NK-92 (cell line): Measurements from ENCODE around the gene ACSS3.

ENCODE experiments used
- DNase-seq: peaks from one replicate; lab custom pipeline; 2025; ENCODE audit not compliant: unreplicated experiment; lab: John Stamatoyannopoulos, UW

The ACSS3 gene

GRCh38 chr12:81221681-81222080 is 143.8 kb downstream of the ACSS3 start:
- no peak for DNase-seq

DNA sequence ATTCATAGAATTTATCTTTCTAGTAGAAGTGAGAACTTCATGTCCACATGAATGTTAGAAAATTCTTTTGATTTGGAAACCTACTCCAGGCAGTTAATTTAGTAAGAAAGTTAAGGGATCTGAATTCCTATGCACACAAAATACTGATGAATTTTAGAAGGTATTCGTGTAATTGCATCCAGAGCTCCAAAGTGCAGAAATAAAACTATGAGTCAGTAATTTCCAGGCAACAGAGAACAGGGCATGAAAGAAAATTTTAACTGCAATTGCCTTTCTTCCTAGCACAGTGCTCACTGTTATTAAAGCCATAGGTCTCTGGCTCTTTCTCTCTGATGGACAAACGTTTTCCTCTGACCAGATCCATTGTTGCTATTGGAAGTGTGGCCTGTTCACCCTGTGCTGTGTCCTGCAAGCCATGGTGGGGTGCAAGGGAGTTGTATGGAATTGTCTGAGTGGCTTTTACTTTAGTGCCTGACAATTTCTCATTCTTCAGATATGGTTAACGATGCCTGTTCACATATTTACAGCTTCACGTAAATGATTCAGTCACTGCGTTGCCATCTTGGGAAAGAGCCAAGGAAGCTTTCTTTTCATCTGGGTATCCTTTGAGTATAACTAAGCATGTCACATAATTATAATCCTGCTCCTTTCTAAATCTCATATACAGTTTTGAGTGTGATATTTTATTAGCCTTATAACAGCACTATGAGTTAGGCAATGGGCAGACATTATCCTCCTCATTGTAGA is 145.1 kb downstream of the ACSS3 start:
- DNase-seq: no peak

DNA sequence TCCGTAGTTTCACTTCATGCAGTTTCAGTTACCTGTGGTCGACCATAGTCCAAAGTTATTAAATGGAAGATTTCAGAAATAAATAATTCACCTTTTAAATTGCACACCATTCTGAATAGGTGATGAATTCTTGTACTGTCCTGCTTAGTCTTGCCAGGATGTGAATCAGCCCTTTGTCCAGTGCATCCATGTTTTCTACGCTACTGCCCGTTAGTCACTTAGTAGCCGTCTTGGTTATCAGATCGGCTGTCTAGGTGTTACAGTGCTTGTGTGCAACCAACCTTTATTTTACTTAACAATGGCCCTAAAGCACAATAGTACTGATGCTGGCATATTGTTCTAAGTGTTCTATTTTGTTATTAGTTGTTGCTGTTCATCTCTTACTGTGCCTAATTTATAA is 146.7 kb downstream of the ACSS3 start:
- no peak for DNase-seq

- DNase-seq: no peak
Observed at GRCh38 chr12:81229759-81230158, 151.9 kb downstream of the ACSS3 start.

DNA sequence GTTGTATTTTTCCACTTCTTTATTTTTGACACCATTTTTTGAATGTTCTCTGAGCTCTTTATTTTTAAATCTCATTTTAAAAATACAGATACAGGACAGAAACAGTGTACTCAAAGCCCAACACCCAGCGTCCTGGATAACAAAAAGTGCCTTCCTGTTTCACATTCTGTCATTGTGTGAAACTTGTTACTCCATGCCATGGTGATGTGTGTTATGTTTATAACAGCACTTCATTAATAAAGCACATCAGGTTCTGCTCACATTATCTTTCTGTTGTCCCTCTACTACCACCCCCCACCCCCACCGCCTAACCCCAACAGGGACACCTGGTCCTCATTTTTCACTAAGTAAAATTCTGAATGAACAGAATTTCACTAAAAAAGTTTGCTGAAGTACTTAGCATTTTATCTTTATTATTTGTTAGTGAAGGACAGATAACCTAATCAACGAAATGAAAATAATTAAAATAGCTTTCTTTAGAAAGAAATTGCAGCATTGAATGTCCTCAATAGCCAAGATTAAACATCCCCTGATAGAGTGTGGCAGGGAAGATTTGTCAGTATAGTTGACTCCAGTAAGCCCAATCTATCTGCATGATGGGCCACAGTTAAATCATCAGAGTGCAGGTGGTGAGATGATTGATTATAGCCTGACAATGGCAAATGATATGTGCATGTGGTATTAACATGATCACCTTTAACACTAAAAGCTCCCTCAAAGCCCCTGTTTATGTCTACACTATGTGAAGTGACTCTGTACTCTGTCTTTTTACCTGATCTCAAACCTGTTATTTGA is 153.9 kb downstream of the ACSS3 start:
- no peak for DNase-seq

DNA sequence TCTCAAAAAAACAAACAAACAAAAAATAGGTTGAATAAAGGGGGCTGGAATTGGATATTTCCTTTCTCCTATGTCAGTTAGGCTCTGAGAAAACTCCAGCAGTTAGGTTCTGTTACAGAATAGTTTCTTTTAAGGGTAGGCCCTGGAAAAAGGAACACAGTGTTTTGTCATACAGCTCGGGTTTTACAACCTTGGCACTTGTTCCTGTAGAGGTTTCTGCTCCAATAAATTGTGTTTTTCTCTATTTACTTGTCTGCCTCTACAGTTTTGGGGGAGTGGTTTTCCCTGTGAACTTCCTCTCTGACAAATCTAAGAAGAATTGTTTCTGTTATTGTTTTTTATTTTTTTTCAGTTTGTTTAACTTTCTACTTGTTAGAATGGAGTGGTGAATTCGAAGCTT is 167.6 kb downstream of the ACSS3 start:
- no peak for DNase-seq

- no peak for DNase-seq
Observed at GRCh38 chr12:81245907-81246570, 168.2 kb downstream of the ACSS3 start.

DNA sequence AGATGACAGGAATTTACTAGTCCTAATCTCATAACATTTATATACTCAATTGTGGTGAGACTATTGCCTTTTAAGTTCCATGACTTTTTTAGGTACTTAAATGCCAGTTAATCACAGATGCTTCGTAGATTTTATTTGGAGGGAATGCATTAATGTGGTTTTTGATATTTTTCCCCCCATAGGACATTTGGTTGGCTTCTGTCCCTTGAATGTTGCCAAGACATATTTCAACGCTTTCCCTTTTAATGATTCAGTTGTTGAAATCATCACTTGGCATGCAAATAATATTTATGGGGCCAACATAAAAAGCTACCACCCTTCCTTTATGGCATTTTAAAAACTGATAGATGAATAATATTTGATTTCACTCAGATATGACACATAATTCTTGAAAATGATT is 172.1 kb downstream of the ACSS3 start:
- DNase-seq: no peak

DNA sequence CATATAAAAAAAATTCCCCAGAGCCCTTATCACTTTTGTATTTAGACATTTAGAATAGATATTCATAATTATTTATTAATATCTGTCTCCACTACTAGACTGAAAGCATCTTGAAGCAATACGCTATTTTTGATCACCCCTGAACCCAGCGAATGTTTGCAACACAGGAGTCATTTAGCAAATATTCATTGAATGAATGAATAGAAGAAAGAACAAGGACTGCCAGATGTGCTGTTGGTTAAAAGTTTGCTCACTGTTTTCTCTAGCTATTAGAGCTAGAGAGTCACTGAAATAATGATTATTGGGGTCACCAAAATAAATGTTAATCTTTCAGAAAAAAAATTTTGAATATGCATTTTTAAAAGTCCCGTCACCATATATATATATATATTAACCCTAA is 174.3 kb downstream of the ACSS3 start:
- DNase-seq: no peak

DNA sequence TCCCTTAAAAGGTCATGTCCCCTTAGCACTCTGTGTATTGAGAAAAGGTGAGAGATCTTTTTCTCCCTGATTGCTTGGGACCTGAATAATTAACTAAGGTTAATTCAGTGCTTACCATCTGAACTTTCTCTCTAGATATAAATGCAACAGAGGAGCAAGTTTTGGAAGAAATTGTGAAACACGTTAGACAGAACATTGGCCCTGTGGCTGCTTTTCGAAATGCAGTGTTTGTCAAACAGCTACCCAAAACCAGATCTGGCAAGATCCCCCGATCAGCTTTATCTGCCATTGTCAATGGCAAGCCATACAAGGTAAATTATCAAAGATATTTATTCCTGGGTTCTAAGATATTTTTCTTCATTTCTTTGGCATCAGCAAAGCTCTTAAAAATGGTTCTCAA is 175.5 kb downstream of the ACSS3 start:
- DNase-seq: no peak

DNA sequence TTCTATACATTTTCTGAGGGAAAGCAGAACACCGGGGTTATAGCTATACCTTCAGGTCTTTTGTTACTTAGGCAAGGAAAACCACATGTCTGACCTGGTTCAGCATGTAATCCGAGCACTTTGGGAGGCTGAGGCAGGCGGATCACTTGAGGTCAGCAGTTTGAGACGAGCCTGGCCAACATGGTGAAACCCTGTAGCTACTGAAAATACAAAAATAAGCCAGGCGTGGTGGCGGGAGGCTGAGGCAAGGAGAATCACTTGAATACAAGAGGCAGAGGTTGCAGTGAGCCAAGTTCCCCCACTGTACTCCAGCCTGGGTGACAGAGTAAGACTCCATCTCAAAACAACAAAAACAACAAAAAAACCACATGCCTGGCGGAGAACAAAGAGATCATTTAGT is 177.6 kb downstream of the ACSS3 start:
- no peak for DNase-seq

- DNase-seq: no peak
Observed at GRCh38 chr12:81255947-81256346, 178.1 kb downstream of the ACSS3 start.

DNA sequence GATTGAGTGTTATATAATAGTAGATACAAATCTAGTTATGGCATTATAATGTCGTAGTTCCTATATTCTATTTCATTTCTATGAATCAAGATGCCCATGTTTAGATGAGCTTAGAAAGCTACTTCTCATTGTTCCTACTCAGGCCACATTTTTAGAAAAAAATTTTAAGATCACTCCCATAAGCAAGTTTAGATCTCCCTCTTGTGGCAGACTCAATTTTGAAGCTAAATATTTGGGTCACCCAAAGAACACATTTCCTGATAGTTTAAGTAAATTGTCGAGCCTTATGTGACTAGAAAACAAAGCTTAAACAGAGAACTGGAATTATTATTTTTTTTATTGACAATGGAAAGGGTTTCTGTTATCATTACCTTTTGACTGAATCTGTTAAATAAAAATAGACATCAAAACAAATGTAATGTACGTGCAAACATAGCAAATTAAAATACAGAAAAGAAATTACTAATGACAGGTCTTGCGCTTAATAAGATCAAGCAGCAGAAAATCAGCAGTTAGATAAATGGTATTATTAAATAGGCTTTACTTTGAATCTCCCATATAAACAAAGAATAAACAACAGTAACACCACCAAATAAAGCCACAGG is 180.2 kb downstream of the ACSS3 start:
- DNase-seq: no peak

- no peak for DNase-seq
Observed at GRCh38 chr12:81259360-81259759, 181.5 kb downstream of the ACSS3 start.

DNA sequence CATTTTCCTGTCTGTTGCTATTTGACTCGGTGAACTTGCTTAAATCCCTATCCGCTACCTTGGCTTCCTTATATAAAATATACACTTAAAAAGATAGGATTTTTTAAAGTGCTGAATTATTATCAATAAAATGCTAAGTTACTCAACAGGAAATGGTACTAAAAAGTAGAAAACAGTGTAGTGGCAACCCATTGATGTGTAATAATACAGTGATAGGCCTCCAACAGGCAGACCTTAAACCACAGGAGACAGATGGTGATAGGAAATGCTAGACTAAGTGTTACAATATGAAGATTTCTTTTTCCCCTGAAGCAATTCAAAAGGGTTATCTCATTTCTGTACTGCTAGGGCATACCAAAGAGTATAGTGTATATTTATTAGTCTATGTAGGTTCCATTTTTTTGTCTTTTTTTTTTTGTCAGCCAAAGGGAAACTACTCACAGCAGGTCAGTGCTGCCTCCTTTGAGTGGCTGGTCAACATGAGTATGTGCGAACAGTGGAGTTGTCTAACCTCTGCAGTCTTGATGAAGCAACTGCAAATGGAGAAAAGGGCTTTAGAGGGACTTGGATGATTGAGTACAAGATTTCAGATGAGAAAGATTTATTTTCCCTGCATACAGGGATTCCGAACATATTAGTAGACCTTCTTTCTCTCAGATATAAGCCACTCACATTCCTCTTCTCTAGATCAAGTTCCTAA is 183.8 kb downstream of the ACSS3 start:
- no peak for DNase-seq

GRCh38 chr12:81263072-81263471 is 185.2 kb downstream of the ACSS3 start:
- DNase-seq: no peak

GRCh38 chr12:81270385-81270784 is 192.5 kb downstream of the ACSS3 start:
- DNase-seq: no peak

- DNase-seq: no peak
Observed at GRCh38 chr12:81274637-81275529, 197.0 kb downstream of the ACSS3 start.

GRCh38 chr12:81284137-81284536 is 206.3 kb downstream of the ACSS3 start:
- no peak for DNase-seq

GRCh38 chr12:81288651-81289050 is 210.8 kb downstream of the ACSS3 start:
- no peak for DNase-seq
